VCaP (cell line): ENCODE data around the gene PLEKHM1.
"Not testable (repeated sequence)": the region's sequence is repeated elsewhere in the genome, so short reads cannot be mapped to it uniquely, and the experiment has no call there.

ENCODE experiments used
- H3K27ac ChIP-seq: fragments of 450-650 bp; 2 replicates; pipeline ENCODE4 v1.5.1; 2017
- CTCF ChIP-seq: fragments of 450-650 bp; conservative IDR thresholded peaks from 2 replicates; pipeline ENCODE4 v1.5.1; 2017; ENCODE audit warnings: mild to moderate bottlenecking, moderate library complexity

The PLEKHM1 gene

GRCh38 chr17:45468293-45469203 lies 22.0 kb downstream of the PLEKHM1 start:
- peak overlapping the region; percentile 34; the same call in 1 of the 2 replicates for H3K27ac ChIP-seq

- H3K27ac ChIP-seq = not testable (repeated sequence)
Observed at GRCh38 chr17:45461524-45462327, 28.8 kb downstream of the PLEKHM1 start.

- H3K27ac ChIP-seq = not testable (repeated sequence)
Observed at GRCh38 chr17:45460422-45460821, 30.1 kb downstream of the PLEKHM1 start.

GRCh38 chr17:45454341-45454740 lies 36.2 kb downstream of the PLEKHM1 start:
- H3K27ac ChIP-seq = not testable (repeated sequence)

- H3K27ac ChIP-seq = not testable (repeated sequence)
Observed at GRCh38 chr17:45453731-45454130, 36.8 kb downstream of the PLEKHM1 start.

- H3K27ac ChIP-seq = not testable (repeated sequence)
Observed at GRCh38 chr17:45453225-45453534, 37.3 kb downstream of the PLEKHM1 start.

GRCh38 chr17:45452329-45453224 lies 37.9 kb downstream of the PLEKHM1 start:
- not testable (repeated sequence) for H3K27ac ChIP-seq

- H3K27ac ChIP-seq = not testable (repeated sequence)
Observed at GRCh38 chr17:45451660-45452059, 38.9 kb downstream of the PLEKHM1 start.

GRCh38 chr17:45451131-45451530 lies 39.4 kb downstream of the PLEKHM1 start:
- TF ChIP-seq CTCF = no peak
- H3K27ac ChIP-seq = no peak overlapping the region

GRCh38 chr17:45449708-45450329 lies 40.7 kb downstream of the PLEKHM1 start:
- H3K27ac ChIP-seq = not testable (repeated sequence)

- H3K27ac ChIP-seq = not testable (repeated sequence)
Observed at GRCh38 chr17:45449260-45449659, 41.3 kb downstream of the PLEKHM1 start.

- H3K27ac ChIP-seq = not testable (repeated sequence)
Observed at GRCh38 chr17:45448483-45448882, 42.0 kb downstream of the PLEKHM1 start.

- H3K27ac ChIP-seq = not testable (repeated sequence)
Observed at GRCh38 chr17:45448066-45448465, 42.5 kb downstream of the PLEKHM1 start.

- H3K27ac ChIP-seq = not testable (repeated sequence)
Observed at GRCh38 chr17:45447650-45448049, 42.9 kb downstream of the PLEKHM1 start.

- not testable (repeated sequence) for H3K27ac ChIP-seq
Observed at GRCh38 chr17:45446872-45447625, 43.5 kb downstream of the PLEKHM1 start.

- H3K27ac ChIP-seq = not testable (repeated sequence)
Observed at GRCh38 chr17:45445901-45446743, 44.4 kb downstream of the PLEKHM1 start.

- H3K27ac ChIP-seq = not testable (repeated sequence)
Observed at GRCh38 chr17:45444856-45445820, 45.4 kb downstream of the PLEKHM1 start.
